Caco-2 (cell line): ENCODE results near the gene SRPK1. TPM values are rescaled to one million over a fixed set of nuclear protein-coding genes. Genes with fewer than 3 reads are reported as not detected.

Experiments
- BruUV-seq: library from RNA; stranded (reverse); fragments of 400-500 nt; replicated peaks from 2 replicates; lab custom pipeline; 2021; lab: Mats Ljungman, UMichigan
- CTCF ChIA-PET: fragments of 300-600 bp; sonication (Branson Sonifier 250); formaldehyde crosslinking; loops from one replicate; lab custom pipeline; 2022; ENCODE audit warnings: antibody characterized with exemption; lab: Charles Lee
- POLR2A ChIA-PET: fragments of 300-600 bp; sonication (Branson Sonifier 250); formaldehyde crosslinking; loops from one replicate; lab custom pipeline; 2022; ENCODE audit warnings: antibody characterized with exemption; lab: Charles Lee
- DNase-seq, 2 experiments: peaks; one replicate each; pipeline versions ENCODE4 v3.0.0 to v3.0.0-alpha.2; 2020 to 2022
- H3K27me3 ChIP-seq: replicated peaks from 2 replicates; pipeline ENCODE4 v1.6.0; 2011; ENCODE audit warnings: low read length; ENCODE audit not compliant: control insufficient read depth, insufficient read depth
- H3K36me3 ChIP-seq: 2 replicates; pipeline ENCODE4 v1.5.1; 2011; ENCODE audit warnings: low read length; ENCODE audit not compliant: control insufficient read depth, insufficient read depth
- H3K4me1 ChIP-seq: fragments of 250-450 bp; sonication (Bioruptor Pico); 2 replicates; pipeline ENCODE4 v1.5.1; 2020; ENCODE audit warnings: mild to moderate bottlenecking
- H3K4me3 ChIP-seq: 2 replicates; pipeline ENCODE4 v1.5.1; 2011; ENCODE audit warnings: low read depth, mild to moderate bottlenecking, control low read depth, low read length
- H3K9me3 ChIP-seq: fragments of 250-450 bp; sonication (Bioruptor Pico); 2 replicates; pipeline ENCODE4 v1.5.1; 2020; ENCODE audit warnings: mild to moderate bottlenecking, moderate library complexity
- H3K27ac Mint-ChIP-seq: one replicate; pipeline ENCODE4 v1.8.0; 2022; ENCODE audit warnings: mixed read lengths; ENCODE audit not compliant: unreplicated experiment
- H3K27me3 Mint-ChIP-seq: one replicate; pipeline ENCODE4 v1.8.0; 2022; ENCODE audit warnings: mixed read lengths; ENCODE audit not compliant: insufficient read depth, unreplicated experiment
- H3K36me3 Mint-ChIP-seq: one replicate; pipeline ENCODE4 v1.8.0; 2022; ENCODE audit warnings: mild to moderate bottlenecking, mixed read lengths; ENCODE audit not compliant: insufficient read depth, unreplicated experiment
- H3K4me1 Mint-ChIP-seq: one replicate; pipeline ENCODE4 v1.8.0; 2022; ENCODE audit warnings: low read depth, mixed read lengths; ENCODE audit not compliant: unreplicated experiment
- H3K4me3 Mint-ChIP-seq: one replicate; pipeline ENCODE4 v1.8.0; 2022; ENCODE audit warnings: mild to moderate bottlenecking, moderate library complexity, mixed read lengths; ENCODE audit not compliant: unreplicated experiment
- H3K9me3 Mint-ChIP-seq: one replicate; pipeline ENCODE4 v1.8.0; 2022; ENCODE audit warnings: mixed read lengths; ENCODE audit not compliant: unreplicated experiment
- intact Hi-C: fragments of 100-400 bp; cut with micrococcal nuclease; formaldehyde crosslinking; loops from one replicate; pipeline ENCODE4 v1.10.0; 2022; ENCODE audit not compliant: unreplicated experiment
- total RNA-seq: library from RNA; stranded (reverse); gene quantifications from 2 replicates; pipeline ENCODE4 v1.2.3, GENCODE V29; 2022
- TF ChIP-seq, protein P1 (sequence below), 2 experiments: fragments of 200-600 bp in 1 of 2; IDR thresholded peaks; 1 replicate in 1 of 2; 2 replicates in 1 of 2; pipeline versions ENCODE4 v1.5.1 to v1.8.0; 2011 to 2022; ENCODE audit warnings: antibody characterized with exemption in 1 of 2, control low read depth in 1 of 2, inconsistent platforms in 1 of 2, low read depth in 1 of 2, low read length in 1 of 2, mild to moderate bottlenecking in 1 of 2, moderate library complexity in 1 of 2; ENCODE audit not compliant: insufficient read depth in 1 of 2, severe bottlenecking in 1 of 2, unreplicated experiment in 1 of 2

Gene SRPK1
- total RNA-seq, 1 experiment from 2014 or later = 114 TPM

DNA sequence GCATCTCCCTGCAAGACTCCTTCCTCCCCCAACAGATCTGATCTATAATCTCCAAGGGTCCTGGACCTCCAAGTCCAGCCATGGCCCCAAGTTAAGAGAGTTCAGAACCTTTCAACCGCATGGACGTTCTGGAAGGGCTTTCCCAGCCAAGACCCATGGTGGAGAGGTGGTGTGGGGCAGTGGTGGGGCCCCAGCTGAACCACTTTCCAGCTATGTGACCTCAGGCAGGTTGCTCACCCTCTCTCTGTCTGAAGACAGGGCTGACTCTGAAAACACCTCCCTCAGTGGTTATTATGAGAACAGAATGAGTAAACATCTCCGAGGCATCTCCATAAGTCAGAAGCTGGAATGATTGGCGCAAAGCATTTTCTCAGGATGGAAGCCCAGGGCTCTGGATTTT, 124.7 kb downstream of the SRPK1 start:
- CTCF ChIA-PET = no interaction called here
- POLR2A ChIA-PET = no interaction called here
- DNase-seq = no peak
- TF ChIP-seq, protein P1, sequence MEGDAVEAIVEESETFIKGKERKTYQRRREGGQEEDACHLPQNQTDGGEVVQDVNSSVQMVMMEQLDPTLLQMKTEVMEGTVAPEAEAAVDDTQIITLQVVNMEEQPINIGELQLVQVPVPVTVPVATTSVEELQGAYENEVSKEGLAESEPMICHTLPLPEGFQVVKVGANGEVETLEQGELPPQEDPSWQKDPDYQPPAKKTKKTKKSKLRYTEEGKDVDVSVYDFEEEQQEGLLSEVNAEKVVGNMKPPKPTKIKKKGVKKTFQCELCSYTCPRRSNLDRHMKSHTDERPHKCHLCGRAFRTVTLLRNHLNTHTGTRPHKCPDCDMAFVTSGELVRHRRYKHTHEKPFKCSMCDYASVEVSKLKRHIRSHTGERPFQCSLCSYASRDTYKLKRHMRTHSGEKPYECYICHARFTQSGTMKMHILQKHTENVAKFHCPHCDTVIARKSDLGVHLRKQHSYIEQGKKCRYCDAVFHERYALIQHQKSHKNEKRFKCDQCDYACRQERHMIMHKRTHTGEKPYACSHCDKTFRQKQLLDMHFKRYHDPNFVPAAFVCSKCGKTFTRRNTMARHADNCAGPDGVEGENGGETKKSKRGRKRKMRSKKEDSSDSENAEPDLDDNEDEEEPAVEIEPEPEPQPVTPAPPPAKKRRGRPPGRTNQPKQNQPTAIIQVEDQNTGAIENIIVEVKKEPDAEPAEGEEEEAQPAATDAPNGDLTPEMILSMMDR (IDR thresholded peaks at IDR 0.05; ENCODE audit: insufficient read depth in 1 of 2, low read depth in 1 of 2, low read length in 1 of 2, severe bottlenecking in 1 of 2, unreplicated experiment in 1 of 2) = no peak
- H3K27ac Mint-ChIP-seq = no peak overlapping the region
- no peaks in the 10 kb centered on the region for H3K36me3 ChIP-seq
- no peaks in the 10 kb centered on the region for H3K4me1 Mint-ChIP-seq
- peaks cover 4% of the 10 kb centered on the region for H3K27me3 Mint-ChIP-seq
- H3K4me3 ChIP-seq = no peak overlapping the region
- no peaks in the 10 kb centered on the region for H3K9me3 Mint-ChIP-seq
- no peaks in the 10 kb centered on the region for H3K36me3 Mint-ChIP-seq
- H3K4me3 Mint-ChIP-seq = no peak overlapping the region
- peaks cover 10% of the 10 kb centered on the region; the same call in 1 of the 2 replicates for H3K4me1 ChIP-seq
- no TSS peak for BruUV-seq
- intact Hi-C loops = no loop called here
- no peaks in the 10 kb centered on the region for H3K27me3 ChIP-seq
- H3K9me3 ChIP-seq = no peaks in the 10 kb centered on the region

DNA sequence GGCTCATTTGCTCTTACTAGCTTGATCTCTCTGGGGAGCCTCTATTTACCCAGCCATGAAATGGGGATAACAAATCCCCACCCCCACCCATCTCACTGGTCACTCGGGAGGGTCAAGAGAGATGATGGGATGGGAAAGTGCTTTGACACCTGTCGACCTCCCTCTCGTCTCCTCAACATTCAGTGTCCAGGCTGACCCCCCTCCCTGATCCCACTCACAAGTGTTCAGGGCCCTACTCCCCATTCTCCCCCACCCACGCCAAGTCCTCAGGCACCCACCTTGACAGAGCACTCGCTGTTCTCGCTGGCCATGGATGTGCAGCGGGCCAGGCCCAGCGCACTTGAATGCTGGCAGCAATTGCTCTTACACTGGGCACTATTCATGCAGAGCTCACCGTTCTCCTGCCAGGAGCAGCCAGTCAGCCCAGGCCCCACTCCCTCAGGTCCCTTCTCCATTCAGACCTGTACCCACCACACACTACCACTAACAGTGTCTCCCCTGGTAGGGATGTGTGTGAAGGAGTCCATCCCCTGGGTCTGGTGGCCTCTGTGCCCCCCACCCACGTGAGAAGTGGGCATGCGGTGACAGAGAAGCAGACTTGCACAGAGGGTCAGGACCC, 125.3 kb downstream of the SRPK1 start:
- Histone ChIP-seq H3K4me3 (no peak overlapping the region), H3K9me3 (no peaks in the 10 kb centered on the region), H3K4me1 (peaks cover 10% of the 10 kb centered on the region; the same call in 1 of the 2 replicates), H3K27me3 (no peaks in the 10 kb centered on the region), H3K36me3 (no peaks in the 10 kb centered on the region)
- TF ChIP-seq, protein P1 (IDR thresholded peaks at IDR 0.05; ENCODE audit: insufficient read depth in 1 of 2, low read depth in 1 of 2, low read length in 1 of 2, severe bottlenecking in 1 of 2, unreplicated experiment in 1 of 2) = no peak
- Mint-ChIP-seq H3K27me3 (peaks cover 4% of the 10 kb centered on the region), H3K4me1 (no peaks in the 10 kb centered on the region), H3K36me3 (no peaks in the 10 kb centered on the region), H3K4me3 (no peak overlapping the region), H3K9me3 (no peaks in the 10 kb centered on the region), H3K27ac (no peak overlapping the region)
- no peak for DNase-seq
- CTCF ChIA-PET = no interaction called here
- POLR2A ChIA-PET = no interaction called here
- intact Hi-C loops = no loop called here
- BruUV-seq = no TSS peak

DNA sequence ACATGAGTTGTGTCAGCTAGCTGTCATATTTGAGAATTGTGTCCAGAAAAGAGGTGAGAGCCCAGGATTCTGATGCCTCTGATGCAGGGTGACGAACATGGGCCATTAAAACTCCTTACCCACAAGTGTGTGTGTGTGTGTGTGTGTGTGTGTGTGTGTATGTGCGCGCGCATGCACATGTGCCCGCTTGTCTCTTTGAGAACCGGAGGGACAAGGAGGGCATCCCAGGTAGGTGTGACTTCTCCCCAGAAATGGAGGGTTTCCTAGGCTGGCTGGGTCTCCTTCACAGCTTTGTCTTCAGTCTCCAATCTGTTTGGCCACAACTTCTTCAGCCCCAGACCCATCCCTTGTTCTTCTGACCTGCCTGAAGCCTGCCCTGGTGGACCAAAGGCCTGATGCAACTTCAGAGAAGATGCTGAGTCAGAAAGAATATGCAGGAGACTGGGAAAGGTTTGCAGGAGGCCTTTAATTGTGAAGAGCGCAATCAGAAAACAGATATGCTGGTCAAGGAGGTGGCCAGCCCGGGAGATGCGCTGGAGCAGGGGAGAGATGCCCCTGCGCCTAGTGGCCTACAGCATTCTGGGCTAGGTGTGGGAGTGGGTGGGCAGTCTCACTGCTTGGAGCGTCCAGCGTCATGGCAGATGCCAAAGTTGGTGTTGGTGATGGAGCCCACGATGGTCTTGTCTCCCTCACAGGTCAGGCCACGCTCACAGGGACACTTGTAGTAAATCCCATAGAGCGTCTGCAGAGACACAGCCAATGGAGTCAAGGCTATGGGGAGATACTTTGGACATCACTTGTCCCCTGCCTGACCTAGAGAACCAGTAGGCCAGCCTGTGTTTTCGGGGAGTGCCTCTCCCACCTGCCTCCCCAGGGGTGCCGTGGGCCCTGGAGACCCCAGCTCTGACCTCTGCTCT, 126.1 kb downstream of the SRPK1 start:
- Mint-ChIP-seq H3K9me3 (no peaks in the 10 kb centered on the region), H3K36me3 (no peaks in the 10 kb centered on the region), H3K4me3 (no peak overlapping the region), H3K27ac (no peak overlapping the region), H3K4me1 (no peaks in the 10 kb centered on the region), H3K27me3 (peaks cover 7% of the 10 kb centered on the region)
- no peaks in the 10 kb centered on the region for H3K36me3 ChIP-seq
- TF ChIP-seq, protein P1 (IDR thresholded peaks at IDR 0.05; ENCODE audit: insufficient read depth in 1 of 2, low read depth in 1 of 2, low read length in 1 of 2, severe bottlenecking in 1 of 2, unreplicated experiment in 1 of 2) = no peak
- H3K4me1 ChIP-seq = peaks cover 10% of the 10 kb centered on the region; the same call in 1 of the 2 replicates
- POLR2A ChIA-PET = interaction anchor here (0.6 kb wide), 1 partner anchor 566 kb away, joined by 4 read pairs; no protein-coding TSS in a partner anchor
- no TSS peak for BruUV-seq
- intact Hi-C loops = no loop called here
- CTCF ChIA-PET = no interaction called here
- no peaks in the 10 kb centered on the region for H3K9me3 ChIP-seq
- H3K27me3 ChIP-seq = no peaks in the 10 kb centered on the region
- DNase-seq = no peak
- H3K4me3 ChIP-seq = no peak overlapping the region
